SK-N-SH (cell line): ENCODE data around the gene R3HDM2. TPM values are rescaled to one million over a fixed set of nuclear protein-coding genes. Genes with fewer than 3 reads are reported as not detected.

Experiments
- CTCF ChIA-PET: fragments of 300-600, 350-600 bp; formaldehyde crosslinking; extraction: SDS; loops from one replicate; lab custom pipeline; 2021; lab: Yijun Ruan, JAX
- POLR2A ChIA-PET: fragments of 350-600 bp; sonication (Branson Sonifier 250); formaldehyde crosslinking; extraction: SDS; loops from one replicate; lab custom pipeline; 2020; ENCODE audit warnings: antibody characterized with exemption, inconsistent platforms; lab: Yijun Ruan, JAX
- DNase-seq: peaks from one replicate; pipeline ENCODE4 v3.0.0; 2012
- H2AFZ ChIP-seq: fragments of 200-600 bp; sonication (generic); 2 replicates; pipeline ENCODE4 v1.8.1; 2016; ENCODE audit warnings: antibody characterized with exemption, mild to moderate bottlenecking, low read depth
- H3F3A ChIP-seq: fragments of 200-600 bp; sonication (generic); replicated peaks from 2 replicates; pipeline ENCODE3; 2016; ENCODE audit warnings: antibody characterized with exemption, mild to moderate bottlenecking; ENCODE audit not compliant: insufficient read depth
- H3K27ac ChIP-seq, 2 experiments: fragments of 200-500 bp in 1 of 2; fragments of 200-600 bp in 1 of 2; sonication (Bioruptor generic) in 1 of 2; sonication (generic), shearing (Covaris generic) in 1 of 2; 2 replicates each; pipeline versions ENCODE4 v1.5.1 to v1.6.1; 2014 to 2016; ENCODE audit warnings: low read depth in 2 of 2, inconsistent platforms in 1 of 2, low read length in 1 of 2, mild to moderate bottlenecking in 1 of 2, mixed read lengths in 1 of 2
- H3K27me3 ChIP-seq: fragments of 200-600 bp; sonication (generic), shearing (Covaris generic); 2 replicates; pipeline ENCODE4 v1.6.1; 2016; ENCODE audit warnings: mixed run types; ENCODE audit not compliant: insufficient read depth
- H3K36me3 ChIP-seq, 2 experiments: fragments of 200-500 bp in 1 of 2; fragments of 200-600 bp in 1 of 2; sonication (Bioruptor generic) in 1 of 2; sonication (generic) in 1 of 2; replicated peaks in 1 of 2; 2 replicates each; pipeline versions ENCODE3 to v1.5.1; 2014 to 2016; ENCODE audit warnings: low read length in 1 of 2, mild to moderate bottlenecking in 1 of 2; ENCODE audit not compliant: insufficient read depth in 2 of 2, control insufficient read depth in 1 of 2
- H3K4me1 ChIP-seq, 2 experiments: fragments of 200-500 bp in 1 of 2; fragments of 200-600 bp in 1 of 2; sonication (Bioruptor generic) in 1 of 2; sonication (generic), shearing (Covaris generic) in 1 of 2; 2 replicates each; pipeline versions ENCODE4 v1.5.1 to v1.6.1; 2014 to 2016; ENCODE audit warnings: low read depth in 1 of 2, low read length in 1 of 2, mixed run types in 1 of 2; ENCODE audit not compliant: insufficient read depth in 2 of 2, control insufficient read depth in 1 of 2
- H3K4me2 ChIP-seq: fragments of 200-600 bp; sonication (generic), shearing (Covaris generic); 2 replicates; pipeline ENCODE4 v1.6.1; 2017; ENCODE audit warnings: mixed run types
- H3K4me3 ChIP-seq, 2 experiments: fragments of 200-500 bp in 1 of 2; fragments of 200-600 bp in 1 of 2; sonication (Bioruptor generic) in 1 of 2; sonication (generic), shearing (Covaris generic) in 1 of 2; 2 replicates each; pipeline versions ENCODE4 v1.5.1 to v1.8.1; 2014 to 2016; ENCODE audit warnings: low read depth in 2 of 2, inconsistent platforms in 1 of 2, low read length in 1 of 2, mild to moderate bottlenecking in 1 of 2, mixed read lengths in 1 of 2, moderate library complexity in 1 of 2
- H3K79me2 ChIP-seq: fragments of 200-600 bp; sonication (generic); 2 replicates; pipeline ENCODE4 v1.8.1; 2017; ENCODE audit warnings: mild to moderate bottlenecking; ENCODE audit not compliant: insufficient read depth
- H3K9ac ChIP-seq: fragments of 200-600 bp; sonication (generic); 2 replicates; pipeline ENCODE4 v1.6.1; 2017; ENCODE audit warnings: mixed run types
- H3K9me2 ChIP-seq: fragments of 200-600 bp; sonication (generic); 2 replicates; pipeline ENCODE4 v1.6.1; 2017; ENCODE audit warnings: mixed run types
- H3K9me3 ChIP-seq: fragments of 200-600 bp; sonication (generic); 2 replicates; pipeline ENCODE4 v1.6.1; 2017; ENCODE audit warnings: mixed run types, mild to moderate bottlenecking, moderate library complexity
- H4K20me1 ChIP-seq: fragments of 200-600 bp; sonication (generic); 2 replicates; pipeline ENCODE4 v1.6.1; 2017; ENCODE audit warnings: mild to moderate bottlenecking, mixed run types; ENCODE audit not compliant: insufficient read depth
- ELF1 ChIP-seq: IDR thresholded peaks from 2 replicates; pipeline ENCODE4 v1.4.0; 2012
- EP300 ChIP-seq, 2 experiments: IDR thresholded peaks; 2 replicates each; pipeline versions ENCODE4 v1.4.0 to v1.6.1; 2012; ENCODE audit warnings: borderline replicate concordance in 1 of 2, low read depth in 1 of 2, low read length in 1 of 2
- FOXM1 ChIP-seq: IDR thresholded peaks from 2 replicates; pipeline ENCODE4 v1.4.0; 2012; ENCODE audit warnings: low read depth, mild to moderate bottlenecking
- MEF2A ChIP-seq: IDR thresholded peaks from 2 replicates; pipeline ENCODE4 v1.4.0; 2012; ENCODE audit warnings: low read depth, borderline replicate concordance
- NFIC ChIP-seq: IDR thresholded peaks from 2 replicates; pipeline ENCODE4 v1.4.0; 2012; ENCODE audit warnings: borderline replicate concordance
- PBX3 ChIP-seq: IDR thresholded peaks from 2 replicates; pipeline ENCODE4; 2012
- RAD21 ChIP-seq: IDR thresholded peaks from 2 replicates; pipeline ENCODE4 v1.6.1; 2012; ENCODE audit warnings: mild to moderate bottlenecking, low read length
- RFX5 ChIP-seq: IDR thresholded peaks from 2 replicates; pipeline ENCODE4 v1.6.1; 2012; ENCODE audit warnings: mild to moderate bottlenecking, improper control_type of control experiment, low read length
- SMC3 ChIP-seq: IDR thresholded peaks from 2 replicates; pipeline ENCODE4 v1.6.1; 2012; ENCODE audit warnings: low read depth, low read length, improper control_type of control experiment
- TCF12 ChIP-seq: IDR thresholded peaks from 2 replicates; pipeline ENCODE4 v1.4.0; 2012
- WGBS: methylation state at CpG from one replicate; pipeline ENCODE4 v1.1.6; 2017; ENCODE audit warnings: low lambda C conversion rate; 5-methylcytosine and 5-hydroxymethylcytosine counted together
- polyA plus RNA-seq, 3 experiments: library from polyadenylated mRNA; depleted of rRNA; stranded (reverse); fragments of >200 nt; gene quantifications; 2 replicates each; pipeline ENCODE4 v1.2.3, GENCODE V29; 2012
- TF ChIP-seq, protein P1 (sequence below): IDR thresholded peaks from 2 replicates; pipeline ENCODE4 v1.6.1; 2012; ENCODE audit warnings: mild to moderate bottlenecking, low read depth, low read length, moderate library complexity

R3HDM2 gene
- polyA plus RNA-seq, 1 of the 3 experiments (the other 2 are of a cell fraction) = 23.1 TPM

DNA sequence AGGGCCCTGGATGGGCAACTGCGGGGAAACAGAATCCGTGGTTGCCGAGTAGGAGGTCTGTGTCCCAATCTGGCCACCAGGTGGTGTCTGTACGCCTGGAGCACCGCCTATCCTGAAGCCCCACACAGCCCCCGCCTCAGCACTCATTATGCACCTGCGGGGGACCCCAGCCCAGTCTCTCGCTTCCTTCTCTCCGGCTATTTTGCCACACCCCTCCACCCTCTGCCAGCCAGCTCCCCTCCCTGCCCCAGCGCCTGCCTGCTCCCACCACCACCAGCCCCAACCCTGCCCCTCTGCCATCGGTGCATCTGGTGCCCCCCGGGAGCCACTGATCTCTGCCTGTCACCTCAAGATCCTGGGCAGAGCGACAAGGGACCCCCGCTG lies 216.5 kb downstream of the R3HDM2 start (continued):
- TF ChIP-seq, protein P1, sequence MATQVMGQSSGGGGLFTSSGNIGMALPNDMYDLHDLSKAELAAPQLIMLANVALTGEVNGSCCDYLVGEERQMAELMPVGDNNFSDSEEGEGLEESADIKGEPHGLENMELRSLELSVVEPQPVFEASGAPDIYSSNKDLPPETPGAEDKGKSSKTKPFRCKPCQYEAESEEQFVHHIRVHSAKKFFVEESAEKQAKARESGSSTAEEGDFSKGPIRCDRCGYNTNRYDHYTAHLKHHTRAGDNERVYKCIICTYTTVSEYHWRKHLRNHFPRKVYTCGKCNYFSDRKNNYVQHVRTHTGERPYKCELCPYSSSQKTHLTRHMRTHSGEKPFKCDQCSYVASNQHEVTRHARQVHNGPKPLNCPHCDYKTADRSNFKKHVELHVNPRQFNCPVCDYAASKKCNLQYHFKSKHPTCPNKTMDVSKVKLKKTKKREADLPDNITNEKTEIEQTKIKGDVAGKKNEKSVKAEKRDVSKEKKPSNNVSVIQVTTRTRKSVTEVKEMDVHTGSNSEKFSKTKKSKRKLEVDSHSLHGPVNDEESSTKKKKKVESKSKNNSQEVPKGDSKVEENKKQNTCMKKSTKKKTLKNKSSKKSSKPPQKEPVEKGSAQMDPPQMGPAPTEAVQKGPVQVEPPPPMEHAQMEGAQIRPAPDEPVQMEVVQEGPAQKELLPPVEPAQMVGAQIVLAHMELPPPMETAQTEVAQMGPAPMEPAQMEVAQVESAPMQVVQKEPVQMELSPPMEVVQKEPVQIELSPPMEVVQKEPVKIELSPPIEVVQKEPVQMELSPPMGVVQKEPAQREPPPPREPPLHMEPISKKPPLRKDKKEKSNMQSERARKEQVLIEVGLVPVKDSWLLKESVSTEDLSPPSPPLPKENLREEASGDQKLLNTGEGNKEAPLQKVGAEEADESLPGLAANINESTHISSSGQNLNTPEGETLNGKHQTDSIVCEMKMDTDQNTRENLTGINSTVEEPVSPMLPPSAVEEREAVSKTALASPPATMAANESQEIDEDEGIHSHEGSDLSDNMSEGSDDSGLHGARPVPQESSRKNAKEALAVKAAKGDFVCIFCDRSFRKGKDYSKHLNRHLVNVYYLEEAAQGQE = no peak
- TF ChIP-seq FOXM1 = no peak
- peak; percentile 60 for TF ChIP-seq RAD21
- TF ChIP-seq NFIC = no peak
- no peak for TF ChIP-seq TCF12
- no peak for TF ChIP-seq EP300 (IDR thresholded peaks at IDR 0.05; ENCODE audit: borderline replicate concordance in 1 of 2, low read depth in 1 of 2, low read length in 1 of 2)
- TF ChIP-seq MEF2A = no peak
- TF ChIP-seq RFX5 = no peak
- peak; percentile 76 for TF ChIP-seq SMC3
- no peak for TF ChIP-seq PBX3

GRCh38 chr12:57213763-57214397 lies 217.0 kb downstream of the R3HDM2 start:
- H4K20me1 ChIP-seq = 0 out of 2 replicates have a peak, but pooled peaks cover 6% of the 10 kb centered on the region
- CTCF ChIA-PET = interaction anchor here (0.6 to 15.9 kb wide), 48 partner anchors 12 to 551 kb away, joined by 3 to 937 read pairs (median 5); partner anchors contain the start of genes GLI1, INHBE, LRP1 and SHMT2
- no peaks in the 10 kb centered on the region for H3K79me2 ChIP-seq
- no peak for DNase-seq
- H3K4me3 ChIP-seq = no peak overlapping the region
- no peak overlapping the region for H2AFZ ChIP-seq
- POLR2A ChIA-PET = interaction anchor here (0.6 to 1.0 kb wide), 2 partner anchors 16 to 25 kb away, joined by 3 read pairs; partner anchors contain the start of gene SHMT2
- H3K27me3 ChIP-seq = peaks cover 20% of the 10 kb centered on the region
- WGBS = 78% methylated on average over 4 of the region's 4 CpGs
- H3K9me3 ChIP-seq = no peaks in the 10 kb centered on the region
- H3K9me2 ChIP-seq = no peaks in the 10 kb centered on the region
- no peak overlapping the region for H3K9ac ChIP-seq
- H3K27ac ChIP-seq = no peak overlapping the region
- H3K36me3 ChIP-seq = peaks cover 0 to 17% of the 10 kb centered on the region in 2 experiments
- no peak overlapping the region for H3K4me2 ChIP-seq
- peaks cover 0 to 27% of the 10 kb centered on the region in 2 experiments; a peak in 1 of 4 replicates for H3K4me1 ChIP-seq
- TF ChIP-seq ELF1 = 0 out of 2 replicates have a peak, but pooled peaks have one; percentile 11
- no peak for TF ChIP-seq EP300 (IDR thresholded peaks at IDR 0.05; ENCODE audit: borderline replicate concordance in 1 of 2, low read depth in 1 of 2, low read length in 1 of 2)
- TF ChIP-seq, all 33 proteins: peak for 1
- H3F3A ChIP-seq = peaks cover 13% of the 10 kb centered on the region
